VCaP (cell line): Measurements from ENCODE around the gene USP54.
A peak's percentile ranks its signal among the peaks of the same experiment; 100 is the strongest.
"Not testable (repeated sequence)": the region's sequence is repeated elsewhere in the genome, so short reads cannot be mapped to it uniquely, and the experiment has no call there.

Experiments
- H3K27ac ChIP-seq: fragments of 450-650 bp; 2 replicates; pipeline ENCODE4 v1.5.1; 2017
- CTCF ChIP-seq: fragments of 450-650 bp; conservative IDR thresholded peaks from 2 replicates; pipeline ENCODE4 v1.5.1; 2017; ENCODE audit warnings: mild to moderate bottlenecking, moderate library complexity

USP54 gene

GRCh38 chr10:73586583-73586984 lies 4.6 kb downstream of the USP54 start:
- TF ChIP-seq CTCF = no peak
- H3K27ac ChIP-seq = peak overlapping the region; percentile 97

GRCh38 chr10:73585327-73585726 lies 5.8 kb downstream of the USP54 start:
- peak overlapping the region; percentile 97 for H3K27ac ChIP-seq
- TF ChIP-seq CTCF = no peak

- no peak for TF ChIP-seq CTCF
- H3K27ac ChIP-seq = peak overlapping the region; percentile 97
Observed at GRCh38 chr10:73584737-73585136, 6.4 kb downstream of the USP54 start.

GRCh38 chr10:73581918-73582317 lies 9.2 kb downstream of the USP54 start:
- H3K27ac ChIP-seq = peak overlapping the region; percentile 8; the same call in 1 of the 2 replicates
- no peak for TF ChIP-seq CTCF

GRCh38 chr10:73578927-73579326 lies 12.2 kb downstream of the USP54 start:
- H3K27ac ChIP-seq = not testable (repeated sequence)

GRCh38 chr10:73577788-73578187 lies 13.4 kb downstream of the USP54 start:
- peak overlapping the region; percentile 92 for H3K27ac ChIP-seq
- no peak for TF ChIP-seq CTCF

- TF ChIP-seq CTCF = no peak
- peak overlapping the region; percentile 92 for H3K27ac ChIP-seq
Observed at GRCh38 chr10:73576890-73577591, 14.1 kb downstream of the USP54 start.

- no peak for TF ChIP-seq CTCF
- peak overlapping the region; percentile 92 for H3K27ac ChIP-seq
Observed at GRCh38 chr10:73576178-73576889, 14.8 kb downstream of the USP54 start.

GRCh38 chr10:73567025-73567424 lies 24.1 kb downstream of the USP54 start:
- H3K27ac ChIP-seq = not testable (repeated sequence)
